NCI-H2196 treated with DMSO at 0.1 percent for 48 hours (cell line): ENCODE data around the gene SLC39A8.

Source experiments
- DNase-seq: peaks from one replicate; lab custom pipeline; 2025; ENCODE audit not compliant: unreplicated experiment; lab: John Stamatoyannopoulos, UW

Gene SLC39A8

DNA sequence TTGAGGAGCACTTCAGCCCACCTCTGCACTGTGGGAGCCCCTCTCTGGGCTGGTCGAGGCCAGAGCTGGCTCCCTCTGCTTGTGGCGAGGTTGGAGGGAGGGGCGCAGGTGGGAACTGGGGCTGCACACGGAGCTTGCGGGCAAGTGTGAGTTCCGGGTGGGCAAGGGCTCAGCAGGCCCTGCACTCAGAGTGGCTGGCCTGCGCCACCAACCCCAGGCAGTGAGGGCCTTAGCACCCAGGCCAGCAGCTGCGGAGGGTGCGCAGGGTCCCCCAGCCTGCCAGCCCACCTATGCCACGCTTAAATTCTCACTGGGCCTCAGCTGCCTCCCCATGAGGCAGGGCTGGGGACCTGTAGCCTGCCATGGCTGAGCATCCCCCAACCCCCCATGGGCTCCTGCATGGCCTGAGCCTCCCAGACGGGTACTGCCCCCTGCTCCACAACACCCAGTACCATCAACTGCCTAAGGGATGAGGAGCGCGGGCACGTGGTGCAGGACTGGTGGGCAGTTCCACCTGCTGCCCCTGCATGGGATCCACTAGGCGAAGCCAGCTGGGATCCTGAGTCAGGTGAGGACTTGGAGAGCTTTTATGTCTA, 110.9 kb downstream of the SLC39A8 start:
- DNase-seq, result no peak

DNA sequence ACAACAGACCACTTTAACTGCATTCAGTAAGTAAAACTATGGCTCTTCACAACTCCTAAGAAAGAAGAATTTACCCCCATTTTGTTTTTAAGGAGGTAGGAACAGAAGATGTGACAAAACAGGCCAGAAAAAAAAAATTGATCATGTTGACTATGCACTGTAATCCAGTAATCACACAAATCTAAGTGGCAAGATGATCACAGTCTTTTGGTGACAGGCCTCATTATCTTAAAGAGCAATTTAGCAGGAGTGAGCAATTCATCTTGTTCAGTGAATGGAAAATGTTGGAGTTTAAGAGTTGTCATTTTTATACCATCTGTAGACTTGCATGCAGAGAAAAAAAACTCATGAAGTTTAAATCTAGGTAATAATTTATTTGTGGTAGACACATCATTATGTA, 115.1 kb downstream of the SLC39A8 start:
- DNase-seq, result no peak

DNA sequence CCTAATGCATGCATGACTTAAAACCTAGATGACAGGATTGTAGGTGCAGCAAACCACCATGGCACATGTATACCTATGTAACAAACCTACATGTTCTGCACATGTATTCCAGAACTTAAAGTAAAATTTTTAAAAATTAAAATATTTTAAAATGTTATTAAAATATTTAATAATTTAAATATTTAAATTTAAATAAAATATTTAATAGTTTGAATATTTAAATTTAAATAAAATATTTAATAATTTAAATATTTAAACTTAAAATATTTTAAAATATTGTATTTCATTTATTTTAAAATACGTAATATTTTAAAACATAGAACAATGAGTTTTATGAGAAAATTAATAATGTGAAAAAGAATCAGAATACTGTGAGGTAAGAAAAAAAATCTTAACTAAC, 117.9 kb downstream of the SLC39A8 start:
- no peak for DNase-seq

DNA sequence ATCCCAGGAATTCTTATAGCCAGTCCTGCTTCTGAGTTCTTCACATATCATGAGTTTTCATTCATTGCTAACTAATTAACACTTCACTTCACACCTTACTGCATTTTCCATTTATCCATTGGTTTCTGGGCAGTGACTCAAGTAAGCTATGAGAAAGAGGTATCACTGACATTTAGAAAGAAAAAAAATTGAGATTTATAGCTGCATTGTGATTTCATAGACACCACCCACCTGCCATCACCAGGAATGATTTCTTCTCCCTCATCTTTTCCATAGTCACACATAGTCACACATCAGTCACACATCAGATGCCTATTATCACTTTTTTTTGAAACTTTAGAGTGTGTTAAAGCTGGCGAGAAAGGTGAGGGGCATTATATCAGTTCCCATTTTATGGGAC, 121.8 kb downstream of the SLC39A8 start:
- no peak for DNase-seq

DNA sequence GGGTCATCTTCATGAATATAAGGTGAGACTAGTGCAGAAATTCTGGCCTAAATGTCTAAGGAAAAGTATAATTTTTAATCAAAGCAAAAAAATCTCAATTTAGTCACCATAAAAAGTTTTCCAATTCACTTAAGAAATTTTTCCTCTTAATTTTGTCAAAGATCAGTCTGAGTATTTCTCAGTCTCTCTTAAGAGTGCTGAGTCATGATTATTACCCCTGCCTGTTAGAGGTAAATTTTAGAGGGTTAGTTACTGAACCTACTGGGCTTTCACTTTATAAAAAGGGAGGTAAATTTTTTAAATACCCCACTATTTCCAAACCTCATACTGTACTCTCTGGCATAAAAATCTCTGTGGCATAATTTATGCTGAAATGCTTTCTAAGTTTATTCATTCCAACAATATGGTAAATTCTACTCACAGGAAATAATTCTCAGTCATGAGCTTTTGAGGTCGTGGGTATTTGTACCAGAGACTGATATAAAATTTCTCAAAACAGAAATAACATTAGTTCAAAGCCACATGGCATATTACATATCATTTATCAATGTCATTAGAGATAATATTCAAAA, 122.4 kb downstream of the SLC39A8 start:
- DNase-seq, result no peak

DNA sequence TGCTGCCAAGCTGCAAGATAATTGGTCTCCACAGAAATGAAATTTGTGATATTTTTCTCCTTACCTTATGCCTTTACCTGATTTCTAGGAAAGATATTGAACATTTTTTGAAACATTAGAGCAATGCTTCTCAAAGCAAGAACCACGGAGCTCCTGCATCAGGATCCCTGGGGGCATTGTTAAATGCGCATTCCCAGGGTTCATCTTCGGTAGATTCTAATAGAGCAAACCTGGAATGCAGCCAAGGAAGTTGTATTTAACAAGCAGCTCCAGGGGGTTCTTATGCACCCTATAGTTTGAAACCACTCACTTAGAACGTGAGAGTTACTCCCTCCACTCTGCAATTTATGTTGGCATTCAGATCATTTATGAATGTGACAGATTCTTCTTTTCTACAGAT, 126.2 kb downstream of the SLC39A8 start:
- no peak for DNase-seq

DNA sequence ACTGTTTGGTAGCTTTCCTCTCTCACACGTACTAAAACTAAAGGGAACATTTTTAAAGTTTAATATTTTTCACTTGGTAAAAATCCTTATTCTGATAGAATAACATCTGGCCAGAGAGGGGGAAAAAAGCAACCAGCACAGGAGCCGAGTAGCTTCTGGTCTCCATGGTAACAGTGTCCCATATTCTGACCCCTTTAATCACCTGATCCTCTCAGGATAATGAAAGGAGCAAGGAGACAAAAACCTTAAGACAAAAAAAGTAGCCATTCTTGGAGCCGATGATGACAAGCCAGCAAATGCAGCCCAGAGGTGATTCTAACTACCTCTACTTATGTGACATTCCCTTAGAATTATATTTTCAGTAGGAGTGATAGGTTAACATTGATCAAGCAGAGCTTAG, 126.6 kb downstream of the SLC39A8 start:
- DNase-seq, result no peak

DNA sequence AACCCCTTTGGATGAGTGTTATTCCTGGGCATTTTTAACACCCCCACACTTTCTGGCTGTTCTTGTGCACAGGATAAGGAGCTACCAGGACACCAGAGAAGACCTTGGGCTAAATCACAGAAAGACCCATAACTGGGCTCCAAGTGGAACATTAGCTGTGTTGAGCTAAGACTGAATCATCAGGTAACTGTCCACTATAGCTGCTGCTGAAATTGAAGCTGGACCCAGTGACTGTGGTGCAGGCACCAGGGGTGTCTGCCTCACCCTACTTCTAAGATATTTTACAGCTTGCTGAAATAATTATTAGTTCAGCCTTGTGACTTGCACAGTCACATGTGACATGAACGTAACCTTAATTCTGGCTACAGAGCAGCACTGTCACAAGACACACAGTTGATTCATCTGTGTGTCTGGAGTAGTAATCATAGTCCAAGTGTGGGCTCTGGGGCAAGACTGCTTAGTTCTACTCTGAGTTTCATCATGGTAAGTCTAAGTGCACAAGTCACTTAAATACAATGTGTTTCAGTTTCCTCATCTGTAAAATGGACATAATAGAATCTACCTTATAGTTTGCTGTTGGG, 127.4 kb downstream of the SLC39A8 start:
- no peak for DNase-seq

DNA sequence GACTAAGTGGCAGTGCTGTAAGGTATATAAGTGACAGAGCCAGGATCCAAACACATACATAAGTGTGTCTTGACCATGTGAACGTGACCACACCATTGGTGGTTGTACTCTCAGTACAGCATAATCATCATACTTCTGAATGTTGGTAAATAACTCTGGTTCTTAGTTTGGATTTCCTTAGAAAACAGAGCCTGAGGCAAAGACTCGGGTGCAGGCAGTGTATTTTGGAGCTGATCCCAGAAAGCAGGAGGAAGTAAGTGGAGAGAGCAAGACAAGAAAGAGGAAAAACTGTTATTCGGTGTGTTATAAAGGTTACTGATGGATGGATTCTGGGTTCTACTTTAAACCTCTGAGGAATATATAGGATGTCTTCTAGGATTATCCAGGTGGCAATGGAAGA, 127.9 kb downstream of the SLC39A8 start:
- no peak for DNase-seq

DNA sequence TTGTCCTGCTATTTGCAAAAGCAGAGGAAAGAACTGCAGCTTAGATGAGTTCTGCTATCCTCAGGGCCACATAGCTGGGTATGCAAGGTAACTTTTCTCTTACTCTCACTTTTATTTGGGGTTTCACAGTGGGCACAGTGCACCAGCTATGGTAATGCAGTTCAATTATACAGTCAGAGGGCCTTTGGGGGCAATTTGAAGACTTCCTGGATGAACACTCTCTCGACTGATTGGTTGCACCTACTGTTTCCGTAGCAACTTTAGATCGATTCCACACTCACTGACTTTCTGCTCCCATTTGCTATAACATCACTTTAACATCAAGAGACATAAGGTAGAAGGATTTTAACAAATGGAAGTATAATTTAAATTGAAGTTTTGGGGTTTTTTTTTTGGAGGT, 128.6 kb downstream of the SLC39A8 start:
- no peak for DNase-seq

DNA sequence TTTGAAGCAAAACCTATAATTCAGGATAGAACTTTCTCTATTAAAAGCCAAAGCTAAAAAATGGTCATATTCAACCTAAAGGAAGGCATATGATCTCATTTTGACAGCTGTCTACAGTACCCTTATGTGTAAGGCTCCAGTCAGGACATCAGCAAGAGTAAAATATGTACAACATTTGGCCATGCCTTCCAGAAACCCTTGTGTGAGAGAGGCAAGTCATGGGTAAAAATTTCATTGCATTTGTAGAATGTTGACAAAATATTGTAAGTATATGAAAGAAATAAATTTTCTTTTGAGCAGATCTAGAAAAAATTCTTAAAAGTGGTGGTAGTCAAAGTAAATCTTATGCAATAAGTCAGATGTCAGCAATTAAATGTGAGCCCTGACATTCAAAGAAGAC, 132.3 kb downstream of the SLC39A8 start:
- no peak for DNase-seq
